Panc1 (cell line): Measurements from ENCODE around the gene COL6A5. TPM values are rescaled to one million over a fixed set of nuclear protein-coding genes. Genes with fewer than 3 reads are reported as not detected.

Experiments
- total RNA-seq: library from RNA; stranded (reverse); gene quantifications from one replicate; pipeline ENCODE4 v1.2.1, GENCODE V29; 2021; ENCODE audit not compliant: unreplicated experiment

Gene COL6A5
- total RNA-seq, 1 experiment from 2014 or later, result not detected

Other genes starting within 250 kb of the COL6A5 start
- gene COL6A6, start 171.5 kb downstream of the COL6A5 start, total RNA-seq, result not detected